Lower leg skin (tissue), 3 donors: ENCODE results near the gene RAC3.

Source experiments
- CTCF ChIP-seq, 3 donors: fragments of 450-650 bp; IDR thresholded peaks; one replicate each; pipeline ENCODE4 v1.5.1; 2016; ENCODE audit warnings: antibody characterized with exemption in 3 of 3, mild to moderate bottlenecking in 3 of 3, moderate library complexity in 2 of 3
- POLR2A ChIP-seq, 2 donors: fragments of 450-650 bp; IDR thresholded peaks; one replicate each; pipeline ENCODE4 v1.6.1; 2016 to 2017; ENCODE audit warnings: antibody characterized with exemption in 2 of 2, mild to moderate bottlenecking in 1 of 2, moderate library complexity in 1 of 2

GRCh38 chr17:82065638-82066303 lies 34.3 kb downstream of the RAC3 start, which contains the start of gene DUS1L:
- TF ChIP-seq CTCF (IDR thresholded peaks at IDR 0.05), result no peak
- TF ChIP-seq POLR2A (IDR thresholded peaks at IDR 0.05), result no peak
